Keratinocyte (primary cell): ENCODE results near the gene KLHL35. TPM values are rescaled to one million over a fixed set of nuclear protein-coding genes. Genes with fewer than 3 reads are reported as not detected.

Experiments used
- DNase-seq: peaks from one replicate; pipeline ENCODE4 v3.0.0-alpha.2; 2011; ENCODE audit warnings: low read depth, missing footprints, low spot score
- FAIRE-seq: peaks from 2 replicates; lab custom pipeline; 2011; peaks lifted over from hg19 to GRCh38; lab: Jason Lieb, UNC
- H2AFZ ChIP-seq: 2 replicates; pipeline ENCODE4 v1.6.0; 2012; ENCODE audit warnings: low read length, control low read depth, inconsistent platforms; ENCODE audit not compliant: control insufficient read depth
- H3K27ac ChIP-seq: 2 replicates; pipeline ENCODE4 v1.5.1; 2011; ENCODE audit warnings: low read length; ENCODE audit not compliant: control insufficient read depth, insufficient read depth
- H3K27me3 ChIP-seq: 3 replicates; pipeline ENCODE4 v1.6.0; 2011; ENCODE audit warnings: low read length; ENCODE audit not compliant: control insufficient read depth, insufficient read depth; ENCODE audit errors: extremely low read depth
- H3K36me3 ChIP-seq, 2 experiments: 2 replicates in 1 of 2; 3 replicates in 1 of 2; pipeline ENCODE4 v1.5.1; 2011; ENCODE audit warnings: low read length in 2 of 2, mild to moderate bottlenecking in 1 of 2; ENCODE audit not compliant: control insufficient read depth in 2 of 2, insufficient read depth in 2 of 2; ENCODE audit errors: extremely low read depth in 1 of 2
- H3K4me1 ChIP-seq: 3 replicates; pipeline ENCODE4 v1.5.1; 2011; ENCODE audit warnings: low read length; ENCODE audit not compliant: control insufficient read depth, insufficient read depth; ENCODE audit errors: extremely low read depth
- H3K4me2 ChIP-seq: 3 replicates; pipeline ENCODE4 v1.6.0; 2011; ENCODE audit warnings: low read depth, low read length; ENCODE audit not compliant: control insufficient read depth, insufficient read depth; ENCODE audit errors: extremely low read depth
- H3K4me3 ChIP-seq, 3 experiments: fragments of 200-600 bp in 1 of 3; sonication (generic) in 1 of 3; 2 replicates in 2 of 3; 3 replicates in 1 of 3; pipeline ENCODE4 v1.5.1; 2011 to 2016; ENCODE audit warnings: low read length in 3 of 3, mild to moderate bottlenecking in 3 of 3, control low read depth in 2 of 3, inconsistent platforms in 1 of 3, low read depth in 1 of 3, mixed read lengths in 1 of 3, mixed run types in 1 of 3, moderate library complexity in 1 of 3; ENCODE audit not compliant: control insufficient read depth in 2 of 3, insufficient read depth in 2 of 3; ENCODE audit errors: extremely low read depth in 1 of 3
- H3K79me2 ChIP-seq: 2 replicates; pipeline ENCODE4 v1.6.0; 2012; ENCODE audit warnings: low read length; ENCODE audit not compliant: control insufficient read depth, insufficient read depth
- H3K9ac ChIP-seq: 3 replicates; pipeline ENCODE4 v1.6.0; 2011; ENCODE audit warnings: low read length; ENCODE audit not compliant: control insufficient read depth, insufficient read depth; ENCODE audit errors: extremely low read depth
- H3K9me1 ChIP-seq: 3 replicates; pipeline ENCODE4 v1.6.0; 2011; ENCODE audit warnings: low read length; ENCODE audit not compliant: control insufficient read depth, insufficient read depth; ENCODE audit errors: extremely low read depth
- H3K9me3 ChIP-seq: 2 replicates; pipeline ENCODE4 v1.5.1; 2012; ENCODE audit warnings: low read depth, low read length; ENCODE audit not compliant: control insufficient read depth
- H4K20me1 ChIP-seq: 3 replicates; pipeline ENCODE4 v1.6.0; 2011; ENCODE audit warnings: low read length; ENCODE audit not compliant: control insufficient read depth, insufficient read depth; ENCODE audit errors: extremely low read depth
- CTCF ChIP-seq, 3 experiments: IDR thresholded peaks in 1 of 3; conservative IDR thresholded peaks in 1 of 3; optimal IDR thresholded peaks in 1 of 3; 2 replicates in 2 of 3; 3 replicates in 1 of 3; pipeline versions ENCODE3 to v1.5.1; 2011; ENCODE audit warnings: low read length in 3 of 3, mild to moderate bottlenecking in 3 of 3, moderate library complexity in 2 of 3, control low read depth in 1 of 3, inconsistent platforms in 1 of 3; ENCODE audit not compliant: insufficient read depth in 2 of 3; ENCODE audit errors: extremely low read depth in 1 of 3
- EZH2 ChIP-seq: IDR thresholded peaks from one replicate; pipeline ENCODE4 v1.6.1; 2012; ENCODE audit warnings: inconsistent platforms, mild to moderate bottlenecking, low read length, moderate library complexity
- dilution Hi-C: fragments of 300-500 bp; cut with MboI; formaldehyde crosslinking; loops from one replicate; pipeline ENCODE4 v1.7.0; 2020; ENCODE audit warnings: low sequenced_read_pairs; ENCODE audit not compliant: extremely low pct_ligation_motif_present
- polyA plus RNA-seq, 5 experiments: library from polyadenylated mRNA; depleted of rRNA in 3 of 5; stranded (reverse) in 3 of 5; stranded (forward) in 1 of 5; unstranded in 1 of 5; fragments of >200 nt; gene quantifications; 1 replicate in 1 of 5; 2 replicates in 3 of 5; 3 replicates in 1 of 5; pipeline versions ENCODE4 v1.2.1 to v1.2.3, GENCODE V29; 2011 to 2012; ENCODE audit warnings: missing spikeins in 2 of 5, low read depth in 1 of 5, low replicate concordance in 1 of 5
- small RNA-seq, 3 experiments: library from RNA; depleted of rRNA; stranded (forward); fragments of <200 nt; gene quantifications; one replicate each; pipeline ENCODE3, GENCODE V24; 2012; ENCODE audit warnings: low read depth in 3 of 3, low replicate concordance in 1 of 3; ENCODE audit not compliant: insufficient read length in 3 of 3

The KLHL35 gene
- polyA plus RNA-seq, 1 donor (not counting 4 experiments of a cell fraction or from before 2014, with no cell fraction given), result 0.58 TPM

- Histone ChIP-seq H3K4me2 (no peak overlapping the region), H2AFZ (no peak overlapping the region), H3K79me2 (no peaks in the 10 kb centered on the region), H4K20me1 (no peaks in the 10 kb centered on the region), H3K27ac (no peak overlapping the region), H3K36me3 (no peaks in the 10 kb centered on the region), H3K9ac (no peak overlapping the region), H3K4me1 (no peaks in the 10 kb centered on the region), H3K27me3 (peaks cover 4% of the 10 kb centered on the region), H3K9me3 (no peaks in the 10 kb centered on the region), H3K9me1 (no peaks in the 10 kb centered on the region), H3K4me3 (no peak overlapping the region)
- DNase-seq (no peak), FAIRE-seq (no peak)
- dilution Hi-C loops, result no loop called here
- TF ChIP-seq EZH2 (no peak), CTCF (optimal IDR thresholded peaks at IDR 0.05 in 1 of 3, IDR thresholded peaks at IDR 0.05 in 1 of 3, conservative IDR thresholded peaks at IDR 0.05 in 1 of 3; ENCODE audit: extremely low read depth in 1 of 3, insufficient read depth in 2 of 3, low read length in 3 of 3) (no peak)
Observed at GRCh38 chr11:75374646-75375045, 58.4 kb downstream of the KLHL35 start.

GRCh38 chr11:75373201-75373600 lies 59.8 kb downstream of the KLHL35 start:
- dilution Hi-C loops, result no loop called here
- TF ChIP-seq CTCF (optimal IDR thresholded peaks at IDR 0.05 in 1 of 3, IDR thresholded peaks at IDR 0.05 in 1 of 3, conservative IDR thresholded peaks at IDR 0.05 in 1 of 3; ENCODE audit: extremely low read depth in 1 of 3, insufficient read depth in 2 of 3, low read length in 3 of 3), result no peak
- no peak for TF ChIP-seq EZH2
- Histone ChIP-seq H3K79me2 (no peaks in the 10 kb centered on the region), H3K9me1 (no peaks in the 10 kb centered on the region), H3K27me3 (peaks cover 4% of the 10 kb centered on the region), H2AFZ (no peak overlapping the region), H3K4me3 (no peak overlapping the region), H3K9ac (no peak overlapping the region), H3K27ac (no peak overlapping the region), H3K9me3 (no peaks in the 10 kb centered on the region), H3K4me2 (no peak overlapping the region), H3K4me1 (no peaks in the 10 kb centered on the region), H3K36me3 (no peaks in the 10 kb centered on the region), H4K20me1 (no peaks in the 10 kb centered on the region)
- FAIRE-seq (no peak), DNase-seq (no peak)

Small RNAs within 50 kb of the gene (small RNA-seq; reads per million reads assigned to genes)
- gene SNORD15A (0 reads per million in 3 experiments), gene SNORD15B (13.0 to 457 (median 29.4) reads per million in 3 experiments)

Other genes starting within 250 kb of the KLHL35 start
- not detected in 3 replicates for gene TPBGL, start 192.4 kb downstream of the KLHL35 start, polyA plus RNA-seq
- gene ARRB1, start 81.5 kb downstream of the KLHL35 start, polyA plus RNA-seq, result 0.94 to 1.9 TPM (median 1.8 TPM) in 3 replicates
- 2,759 to 4,283 TPM (median 3,843 TPM) in 3 replicates for gene RPS3, start 33.7 kb downstream of the KLHL35 start, polyA plus RNA-seq
- 2.1 to 4.0 TPM (median 3.1 TPM) in 3 replicates for gene GDPD5, start 92.7 kb upstream of the KLHL35 start, polyA plus RNA-seq
- 131 to 152 TPM (median 136 TPM) in 3 replicates for gene SERPINH1, start 129.1 kb upstream of the KLHL35 start, polyA plus RNA-seq
- gene MAP6, start 235.8 kb upstream of the KLHL35 start, polyA plus RNA-seq, result 1.7 to 3.1 TPM (median 1.8 TPM) in 3 replicates